Choroid plexus epithelial cell (primary cell): ENCODE measurements around the gene CRABP1.

Experiments
- DNase-seq: peaks from one replicate; pipeline ENCODE4 v3.0.0-alpha.2; 2010; ENCODE audit warnings: low read depth
- H3K4me3 ChIP-seq: 2 replicates; pipeline ENCODE4 v1.5.1; 2011; ENCODE audit warnings: low read depth, mild to moderate bottlenecking, control low read depth, low read length, moderate library complexity
- TF ChIP-seq, protein P1 (sequence below): conservative IDR thresholded peaks from 2 replicates; pipeline ENCODE4 v1.5.1; 2011; ENCODE audit warnings: low read depth, mild to moderate bottlenecking, control low read depth, inconsistent platforms, low read length, moderate library complexity

The CRABP1 gene

DNA sequence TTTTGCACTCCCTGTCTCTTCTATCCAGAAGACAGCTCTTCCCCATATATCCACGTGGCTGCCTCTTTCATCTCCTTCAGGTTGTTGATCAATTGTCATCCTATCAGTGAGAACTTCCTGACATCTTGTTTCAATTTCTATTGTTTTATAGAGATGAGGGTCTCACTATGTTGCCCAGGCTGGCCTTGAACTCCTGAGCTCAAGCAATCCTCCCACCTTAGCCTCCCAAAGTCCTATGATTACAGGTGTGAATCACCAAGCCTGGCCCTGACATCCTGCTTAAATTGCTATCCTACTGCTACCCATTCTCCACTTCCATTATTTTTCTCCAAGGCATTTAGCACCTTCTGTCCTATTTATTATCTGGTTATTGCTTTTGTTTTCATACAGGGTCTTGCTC, 53.0 kb downstream of the CRABP1 start:
- TF ChIP-seq, protein P1, sequence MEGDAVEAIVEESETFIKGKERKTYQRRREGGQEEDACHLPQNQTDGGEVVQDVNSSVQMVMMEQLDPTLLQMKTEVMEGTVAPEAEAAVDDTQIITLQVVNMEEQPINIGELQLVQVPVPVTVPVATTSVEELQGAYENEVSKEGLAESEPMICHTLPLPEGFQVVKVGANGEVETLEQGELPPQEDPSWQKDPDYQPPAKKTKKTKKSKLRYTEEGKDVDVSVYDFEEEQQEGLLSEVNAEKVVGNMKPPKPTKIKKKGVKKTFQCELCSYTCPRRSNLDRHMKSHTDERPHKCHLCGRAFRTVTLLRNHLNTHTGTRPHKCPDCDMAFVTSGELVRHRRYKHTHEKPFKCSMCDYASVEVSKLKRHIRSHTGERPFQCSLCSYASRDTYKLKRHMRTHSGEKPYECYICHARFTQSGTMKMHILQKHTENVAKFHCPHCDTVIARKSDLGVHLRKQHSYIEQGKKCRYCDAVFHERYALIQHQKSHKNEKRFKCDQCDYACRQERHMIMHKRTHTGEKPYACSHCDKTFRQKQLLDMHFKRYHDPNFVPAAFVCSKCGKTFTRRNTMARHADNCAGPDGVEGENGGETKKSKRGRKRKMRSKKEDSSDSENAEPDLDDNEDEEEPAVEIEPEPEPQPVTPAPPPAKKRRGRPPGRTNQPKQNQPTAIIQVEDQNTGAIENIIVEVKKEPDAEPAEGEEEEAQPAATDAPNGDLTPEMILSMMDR, result no peak
- DNase-seq, result no peak
- H3K4me3 ChIP-seq, result no peak overlapping the region

DNA sequence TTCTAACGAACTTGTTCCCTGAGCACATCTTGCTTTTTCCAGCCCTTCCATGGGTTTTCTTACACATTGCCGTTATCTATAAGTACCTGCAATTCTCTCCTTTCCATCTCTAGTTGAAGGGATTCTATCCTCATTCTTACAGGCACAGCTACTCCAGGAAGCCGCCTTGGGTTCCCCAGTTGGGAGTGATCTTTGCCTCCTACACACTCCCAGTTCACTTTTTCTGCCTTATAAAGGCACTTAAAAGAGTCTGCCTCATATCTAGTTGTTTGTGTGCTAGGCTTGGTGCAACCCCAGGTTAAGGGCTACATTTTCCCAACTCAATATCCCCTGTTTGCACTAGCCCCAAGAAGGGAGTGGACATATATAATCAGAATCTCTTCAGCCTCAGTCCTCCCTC, 53.9 kb downstream of the CRABP1 start:
- no peak for DNase-seq
- TF ChIP-seq, protein P1, result no peak
- no peak overlapping the region for H3K4me3 ChIP-seq

DNA sequence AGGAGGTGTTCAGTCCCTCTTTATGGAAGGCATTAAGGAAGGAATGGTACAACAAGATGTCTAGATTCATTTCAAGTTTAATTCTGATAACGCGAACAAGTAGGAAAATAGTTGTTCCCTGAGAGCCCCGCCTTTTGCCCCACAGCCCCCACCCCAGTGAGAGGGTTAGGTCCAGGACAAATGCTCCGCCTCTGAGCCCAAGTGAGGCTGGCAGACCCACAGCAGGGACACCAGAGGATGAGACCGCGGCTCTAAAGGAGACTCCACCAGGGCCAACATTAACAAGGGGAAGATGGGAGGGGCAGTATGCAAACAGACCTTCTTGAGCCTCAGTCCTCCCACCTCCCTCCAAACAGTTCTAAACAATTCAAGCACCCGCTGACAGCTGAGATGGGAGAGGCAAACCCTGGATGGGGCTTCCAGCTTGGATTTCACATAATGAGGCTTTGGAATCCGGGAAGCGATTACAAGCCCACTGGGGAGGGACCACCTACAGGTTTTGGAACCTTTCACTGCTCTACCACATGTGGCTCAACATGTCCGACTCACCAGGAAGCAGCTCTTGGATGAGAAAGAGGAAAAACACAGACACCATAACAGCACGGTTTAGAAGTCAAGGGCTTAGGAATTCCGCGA, 54.9 kb downstream of the CRABP1 start:
- TF ChIP-seq, protein P1, result no peak
- H3K4me3 ChIP-seq, result no peak overlapping the region
- peak; percentile 31 for DNase-seq

DNA sequence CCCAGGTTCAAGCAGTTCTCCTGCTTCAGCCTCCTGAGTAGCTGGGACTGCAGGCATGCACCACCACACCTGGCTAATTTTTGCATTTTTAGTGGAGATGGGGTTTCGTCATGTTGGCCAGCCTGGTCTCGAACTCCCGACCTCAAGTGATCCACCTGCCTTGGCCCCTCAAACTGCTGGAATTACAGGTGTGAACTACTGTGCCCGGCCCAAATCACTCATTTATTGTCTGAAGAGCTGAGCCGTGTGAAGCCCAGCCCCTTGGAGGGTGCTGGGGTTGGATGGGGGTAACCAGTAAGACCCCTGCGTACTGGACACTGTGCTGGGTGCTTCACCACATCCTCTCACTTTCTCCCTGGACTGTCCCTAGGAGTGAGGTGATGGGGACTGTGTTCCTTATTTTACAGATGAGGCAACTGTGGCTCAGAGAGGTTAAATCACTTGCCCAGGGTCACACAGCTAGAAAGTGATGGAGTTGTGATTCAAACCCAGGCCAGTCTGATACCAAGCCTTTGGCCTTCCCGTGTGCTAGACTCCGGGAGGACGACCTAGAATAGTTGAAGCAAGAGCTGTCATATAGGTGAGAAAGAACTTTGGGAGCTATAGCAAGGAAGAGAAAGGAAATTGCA, 56.1 kb downstream of the CRABP1 start:
- TF ChIP-seq, protein P1, result no peak
- no peak overlapping the region for H3K4me3 ChIP-seq
- no peak for DNase-seq

DNA sequence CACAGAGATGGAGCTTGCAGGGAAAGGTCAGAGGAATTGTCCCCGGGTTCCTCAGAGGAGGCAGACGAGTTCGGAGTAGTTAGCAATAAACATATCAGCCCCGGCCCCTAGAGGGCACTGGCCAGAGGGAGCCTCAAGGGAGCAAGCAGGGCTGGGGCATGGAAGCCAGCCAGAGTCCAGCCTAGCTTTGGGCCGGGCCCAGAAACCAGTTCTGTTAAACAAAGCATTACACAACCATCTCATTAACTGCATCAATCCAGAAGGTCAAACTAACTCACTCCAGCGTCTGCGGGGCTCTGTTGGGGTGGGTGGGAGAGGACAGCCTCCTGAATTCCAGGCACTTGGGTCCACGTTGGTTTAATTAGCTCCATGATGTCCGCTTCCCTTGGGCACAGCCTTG, 56.8 kb downstream of the CRABP1 start:
- DNase-seq, result peak; percentile 47
- no peak overlapping the region for H3K4me3 ChIP-seq
- TF ChIP-seq, protein P1, result peak; percentile 53

DNA sequence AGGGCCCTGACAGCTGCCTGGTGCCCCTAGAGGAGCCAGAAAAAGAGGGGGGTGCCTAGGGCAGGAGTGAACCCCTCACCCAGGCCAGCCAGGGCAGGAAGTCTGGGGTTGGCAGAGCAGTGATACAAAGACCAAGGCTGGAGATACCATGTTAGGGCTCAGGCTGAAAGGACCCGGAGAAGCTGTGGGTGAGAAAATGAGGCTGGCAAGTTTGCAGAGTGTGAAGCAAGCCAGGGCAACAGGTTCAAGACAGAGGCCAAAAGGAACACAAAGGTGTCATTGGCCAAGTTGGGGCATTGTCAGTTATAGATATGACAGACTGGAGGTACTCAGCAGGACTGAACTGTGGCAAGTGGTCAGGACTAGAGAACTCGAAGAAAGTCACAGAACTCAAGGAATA, 57.2 kb downstream of the CRABP1 start:
- no peak for DNase-seq
- H3K4me3 ChIP-seq, result no peak overlapping the region
- TF ChIP-seq, protein P1, result no peak
